CD4-positive, alpha-beta T cell (primary cell): Measurements from ENCODE around the gene PPFIBP2. TPM values are rescaled to one million over a fixed set of nuclear protein-coding genes. Genes with fewer than 3 reads are reported as not detected.
"Not testable (repeated sequence)": the region's sequence is repeated elsewhere in the genome, so short reads cannot be mapped to it uniquely, and the experiment has no call there.

Experiments
- ATAC-seq: fragments of 200-7000 bp; cut with Tn5 transposase; one replicate; pipeline ENCODE4 v1.10.0; 2022; ENCODE audit warnings: mild to moderate bottlenecking; ENCODE audit not compliant: poor library complexity
- CTCF ChIA-PET: fragments of 350-600 bp; sonication (Branson Sonifier 250); formaldehyde crosslinking; loops from one replicate; lab custom pipeline; 2021; ENCODE audit warnings: antibody characterized with exemption, inconsistent platforms; lab: Charles Lee
- POLR2A ChIA-PET: fragments of 350-600 bp; sonication (Branson Sonifier 250); formaldehyde crosslinking; loops from one replicate; lab custom pipeline; 2021; ENCODE audit warnings: antibody characterized with exemption, inconsistent platforms; lab: Charles Lee
- DNase-seq, 14 experiments: peaks; one replicate each; pipeline ENCODE4 v3.0.0-alpha.2; 2013 to 2020; ENCODE audit warnings: mixed read lengths in 2 of 14
- H3K27ac ChIP-seq, 2 donors: one replicate each; pipeline versions ENCODE4 v1.5.1 to v1.7.0; 2013; ENCODE audit warnings: low read length in 2 of 2, low read depth in 1 of 2, mild to moderate bottlenecking in 1 of 2
- H3K27me3 ChIP-seq, 2 experiments: 1 replicate in 1 of 2; 2 replicates in 1 of 2; pipeline versions ENCODE4 v1.6.1 to v1.7.0; 2013; ENCODE audit warnings: low read length in 2 of 2, control low read depth in 1 of 2, mild to moderate bottlenecking in 1 of 2, moderate library complexity in 1 of 2; ENCODE audit not compliant: insufficient read depth in 2 of 2, control insufficient read depth in 1 of 2
- H3K36me3 ChIP-seq: one replicate; pipeline ENCODE4 v1.6.1; 2013; ENCODE audit warnings: low read length, control low read depth; ENCODE audit not compliant: insufficient read depth
- H3K4me1 ChIP-seq: one replicate; pipeline ENCODE4 v1.6.1; 2013; ENCODE audit warnings: low read length, control low read depth; ENCODE audit not compliant: insufficient read depth
- H3K4me3 ChIP-seq: one replicate; pipeline ENCODE4 v1.5.1; 2013; ENCODE audit warnings: mild to moderate bottlenecking, low read length, moderate library complexity
- H3K9me3 ChIP-seq, 2 experiments: 1 replicate in 1 of 2; 2 replicates in 1 of 2; pipeline versions ENCODE4 v1.6.1 to v1.7.0; 2013; ENCODE audit warnings: low read length in 2 of 2, mild to moderate bottlenecking in 2 of 2, control low read depth in 1 of 2, moderate library complexity in 1 of 2; ENCODE audit not compliant: control insufficient read depth in 1 of 2, insufficient read depth in 1 of 2
- H3K27ac Mint-ChIP-seq: one replicate; pipeline ENCODE4 v1.8.0; 2020; ENCODE audit warnings: mixed read lengths
- H3K27me3 Mint-ChIP-seq: one replicate; pipeline ENCODE4 v1.8.0; 2021; ENCODE audit warnings: mixed read lengths
- H3K36me3 Mint-ChIP-seq: one replicate; pipeline ENCODE4 v1.8.0; 2021; ENCODE audit warnings: low read depth, mixed read lengths
- H3K4me1 Mint-ChIP-seq: one replicate; pipeline ENCODE4 v1.8.0; 2021; ENCODE audit warnings: low read depth, mixed read lengths
- H3K4me3 Mint-ChIP-seq: one replicate; pipeline ENCODE4 v1.8.0; 2020; ENCODE audit warnings: mild to moderate bottlenecking, mixed read lengths
- H3K9me3 Mint-ChIP-seq: one replicate; pipeline ENCODE4 v1.8.0; 2020; ENCODE audit warnings: mixed read lengths
- CTCF ChIP-seq: fragments of 200-600 bp; IDR thresholded peaks from one replicate; pipeline ENCODE4 v1.8.0; 2022; ENCODE audit warnings: antibody characterized with exemption, mild to moderate bottlenecking
- intact Hi-C, 2 experiments: fragments of 100-400 bp; cut with DNase I in 1 of 2; cut with micrococcal nuclease in 1 of 2; formaldehyde crosslinking; loops; one replicate each; pipeline versions ENCODE4 v1.15.1 to v1.9.0; 2023 to 2025; cut with DNase I, micrococcal nuclease
- total RNA-seq, 174 experiments: library from RNA in 2 of 174; stranded (reverse) in 2 of 174; gene quantifications; one replicate each; pipeline ENCODE4 v1.2.3 and lab custom pipeline; 2021 to 2026

Gene PPFIBP2
- total RNA-seq, 2 experiments from 2014 or later = 27.0 to 35.9 TPM

- Mint-ChIP-seq H3K9me3 (no peaks in the 10 kb centered on the region), H3K27ac (no peak overlapping the region), H3K4me1 (no peaks in the 10 kb centered on the region), H3K27me3 (no peaks in the 10 kb centered on the region), H3K36me3 (peaks cover 49% of the 10 kb centered on the region), H3K4me3 (no peak overlapping the region)
- ATAC-seq (no peak), DNase-seq (peak in 3 of 14 experiments; percentile 36 to 52 (median 48))
- ChIA-PET CTCF (interaction anchor here (1.2 kb wide), 1 partner anchor 144 kb away, joined by 3 read pairs; no protein-coding TSS in a partner anchor), POLR2A (no interaction called here)
- no peaks in the 10 kb centered on the region for H3K36me3 ChIP-seq
- no peak overlapping the region for H3K4me3 ChIP-seq
- TF ChIP-seq CTCF = peak; percentile 12
- H3K27ac ChIP-seq = no peak overlapping the region
- no peaks in the 10 kb centered on the region for H3K9me3 ChIP-seq
- H3K27me3 ChIP-seq = no peaks in the 10 kb centered on the region
- intact Hi-C loops = no loop called here
- no peaks in the 10 kb centered on the region for H3K4me1 ChIP-seq
Measured at GRCh38 chr11:7657306-7658025, 143.7 kb downstream of the PPFIBP2 start.

GRCh38 chr11:7663531-7663930, 149.7 kb downstream of the PPFIBP2 start:
- ATAC-seq, intact Hi-C loops, H3K27ac ChIP-seq, H3K9me3 ChIP-seq, H3K4me1 ChIP-seq, H3K4me3 ChIP-seq, H3K27ac Mint-ChIP-seq, H3K36me3 ChIP-seq, H3K4me3 Mint-ChIP-seq, H3K36me3 Mint-ChIP-seq, DNase-seq, H3K27me3 Mint-ChIP-seq, CTCF ChIA-PET, H3K4me1 Mint-ChIP-seq, H3K9me3 Mint-ChIP-seq, H3K27me3 ChIP-seq, POLR2A ChIA-PET: not testable (repeated sequence)

GRCh38 chr11:7664867-7665266, 151.1 kb downstream of the PPFIBP2 start:
- Histone ChIP-seq H3K4me1 (no peaks in the 10 kb centered on the region), H3K9me3 (no peaks in the 10 kb centered on the region), H3K27me3 (peaks cover 0 to 3% of the 10 kb centered on the region in 2 experiments), H3K27ac (no peak overlapping the region), H3K4me3 (no peak overlapping the region), H3K36me3 (no peaks in the 10 kb centered on the region)
- H3K4me1 Mint-ChIP-seq = no peaks in the 10 kb centered on the region
- H3K4me3 Mint-ChIP-seq = no peak overlapping the region
- no peak for TF ChIP-seq CTCF
- intact Hi-C loops = loop anchor here (1.0 to 2.0 kb wide), 3 partner anchors 152 to 567 kb away; partner anchors contain the start of gene PPFIBP2 (in 2 of the 2)
- peaks cover 4% of the 10 kb centered on the region for H3K27me3 Mint-ChIP-seq
- ChIA-PET CTCF (interaction anchor here (0.8 to 2.3 kb wide), 2 partner anchors 17 to 152 kb away, joined by 3 to 10 read pairs; partner anchors contain the start of gene PPFIBP2), POLR2A (no interaction called here)
- no peak overlapping the region for H3K27ac Mint-ChIP-seq
- H3K9me3 Mint-ChIP-seq = no peaks in the 10 kb centered on the region
- H3K36me3 Mint-ChIP-seq = peaks cover 5% of the 10 kb centered on the region
- DNase-seq (no peak), ATAC-seq (no peak)
